Neuronal stem cell (in vitro differentiated cells): ENCODE measurements around the gene WNT7A.

Experiments used
- DNase-seq: peaks from one replicate; pipeline ENCODE4 v3.0.0-alpha.2; 2013; ENCODE audit warnings: low spot score
- H2AFZ ChIP-seq: one replicate; pipeline ENCODE4 v1.6.1; 2013; ENCODE audit warnings: mild to moderate bottlenecking, low read length, inconsistent platforms
- H2AK5ac ChIP-seq: 2 replicates; pipeline ENCODE4 v1.6.1; 2013; ENCODE audit warnings: low read depth, mild to moderate bottlenecking, inconsistent platforms, low read length, moderate library complexity, mixed read lengths
- H2BK120ac ChIP-seq: 2 replicates; pipeline ENCODE4 v1.6.1; 2013; ENCODE audit warnings: low read depth, mild to moderate bottlenecking, inconsistent platforms, low read length, moderate library complexity, mixed read lengths
- H2BK12ac ChIP-seq: one replicate; pipeline ENCODE4 v1.6.1; 2013; ENCODE audit warnings: low read length, inconsistent platforms
- H2BK15ac ChIP-seq: 2 replicates; pipeline ENCODE4 v1.6.1; 2013; ENCODE audit warnings: mild to moderate bottlenecking, low read length, inconsistent platforms, mixed read lengths
- H2BK5ac ChIP-seq: one replicate; pipeline ENCODE4 v1.6.1; 2013; ENCODE audit warnings: inconsistent platforms, mild to moderate bottlenecking, low read length, moderate library complexity
- H3K14ac ChIP-seq: one replicate; pipeline ENCODE4 v1.6.1; 2013; ENCODE audit warnings: low read length, inconsistent platforms
- H3K18ac ChIP-seq: 2 replicates; pipeline ENCODE4 v1.6.1; 2013; ENCODE audit warnings: low read length, inconsistent platforms
- H3K23ac ChIP-seq: 2 replicates; pipeline ENCODE4 v1.6.1; 2013; ENCODE audit warnings: low read depth, mild to moderate bottlenecking, mixed read lengths, low read length, inconsistent platforms; ENCODE audit not compliant: poor library complexity
- H3K27ac ChIP-seq: replicated peaks from 3 replicates; pipeline ENCODE4 v1.5.1; 2013; ENCODE audit warnings: low read length, inconsistent platforms
- H3K27me3 ChIP-seq, 3 experiments: 2 replicates each; pipeline ENCODE4 v1.6.1; 2013; ENCODE audit warnings: low read length in 3 of 3, mild to moderate bottlenecking in 2 of 3, inconsistent platforms in 1 of 3, low read depth in 1 of 3, mixed read lengths in 1 of 3, moderate library complexity in 1 of 3; ENCODE audit not compliant: control insufficient read depth in 3 of 3, insufficient read depth in 3 of 3
- H3K36me3 ChIP-seq, 2 donors: replicated peaks in 1 of 2; 2 replicates each; pipeline ENCODE4 v1.6.1; 2013; ENCODE audit warnings: low read length in 2 of 2; ENCODE audit not compliant: control insufficient read depth in 2 of 2, insufficient read depth in 2 of 2
- H3K4ac ChIP-seq: 2 replicates; pipeline ENCODE4 v1.6.1; 2013; ENCODE audit warnings: inconsistent platforms, mild to moderate bottlenecking, low read length, moderate library complexity
- H3K4me1 ChIP-seq, 2 donors: 1 replicate in 1 of 2; 2 replicates in 1 of 2; pipeline ENCODE4 v1.6.1; 2013; ENCODE audit warnings: low read length in 2 of 2, low read depth in 1 of 2; ENCODE audit not compliant: control insufficient read depth in 2 of 2, insufficient read depth in 1 of 2
- H3K4me2 ChIP-seq: one replicate; pipeline ENCODE4 v1.6.1; 2013; ENCODE audit warnings: mild to moderate bottlenecking, low read length, inconsistent platforms; ENCODE audit not compliant: insufficient read depth, poor library complexity, severe bottlenecking
- H3K4me3 ChIP-seq, 2 donors: 2 replicates each; pipeline ENCODE4 v1.5.1; 2013; ENCODE audit warnings: low read length in 2 of 2, mild to moderate bottlenecking in 2 of 2, inconsistent platforms in 1 of 2, moderate library complexity in 1 of 2
- H3K79me1 ChIP-seq: one replicate; pipeline ENCODE4 v1.6.1; 2013; ENCODE audit warnings: low read depth, mild to moderate bottlenecking, inconsistent platforms, low read length, moderate library complexity
- H3K9ac ChIP-seq: one replicate; pipeline ENCODE4 v1.6.1; 2013; ENCODE audit warnings: mild to moderate bottlenecking, low read depth, low read length, inconsistent platforms; ENCODE audit not compliant: poor library complexity
- H3K9me3 ChIP-seq, 2 donors: replicated peaks in 1 of 2; 2 replicates each; pipeline versions ENCODE3 to v1.6.1; 2013; ENCODE audit warnings: low read length in 2 of 2, mild to moderate bottlenecking in 2 of 2, inconsistent platforms in 1 of 2, low read depth in 1 of 2, mixed read lengths in 1 of 2, moderate library complexity in 1 of 2; ENCODE audit not compliant: control insufficient read depth in 2 of 2, insufficient read depth in 1 of 2
- H4K8ac ChIP-seq: one replicate; pipeline ENCODE4 v1.6.1; 2013; ENCODE audit warnings: low read depth, mild to moderate bottlenecking, inconsistent platforms, low read length, moderate library complexity
- H4K91ac ChIP-seq: one replicate; pipeline ENCODE4 v1.6.1; 2013; ENCODE audit warnings: low read length, low read depth, mild to moderate bottlenecking, inconsistent platforms; ENCODE audit not compliant: poor library complexity
- WGBS, 2 donors: extraction: QIAGEN DNeasy Blood & Tissue Kit; methylation state at CpG; one replicate each; pipeline ENCODE4 v1.1.7; 2013; ENCODE audit warnings: missing lambda C conversion rate in 2 of 2, mixed read lengths in 1 of 2; ENCODE audit not compliant: insufficient read length in 2 of 2, insufficient replicate concordance in 1 of 2; ENCODE audit errors: extremely low coverage in 2 of 2; 5-methylcytosine and 5-hydroxymethylcytosine counted together

The WNT7A gene

GRCh38 chr3:13871791-13872190, 8.1 kb downstream of the WNT7A start:
- no peak overlapping the region for H4K91ac ChIP-seq
- H3K79me1 ChIP-seq: no peaks in the 10 kb centered on the region
- H3K27me3 ChIP-seq: peaks cover 0 to 35% (median 4%) of the 10 kb centered on the region in 3 experiments
- no peak overlapping the region for H2BK120ac ChIP-seq
- H3K4me1 ChIP-seq: peaks cover 7 to 15% of the 10 kb centered on the region in 2 donors
- H2BK5ac ChIP-seq: no peak overlapping the region
- no peak overlapping the region for H2BK15ac ChIP-seq
- H4K8ac ChIP-seq: no peak overlapping the region
- no peak for DNase-seq
- H3K4me3 ChIP-seq: no peak overlapping the region
- H3K14ac ChIP-seq: no peak overlapping the region
- WGBS, 2 donors: no CpG with 5 or more reads among the region's 4 CpGs
- H3K4me2 ChIP-seq: no peak overlapping the region
- peak overlapping the region; percentile 43 for H2BK12ac ChIP-seq
- H3K4ac ChIP-seq: no peak overlapping the region
- no peak overlapping the region for H3K27ac ChIP-seq
- no peak overlapping the region for H2AFZ ChIP-seq
- peaks cover 7 to 9% of the 10 kb centered on the region in 2 donors for H3K9me3 ChIP-seq
- no peak overlapping the region for H3K9ac ChIP-seq
- H3K36me3 ChIP-seq: no peaks in the 10 kb centered on the region
- peak overlapping the region; percentile 27 for H3K18ac ChIP-seq
- H3K23ac ChIP-seq: no peak overlapping the region
- H2AK5ac ChIP-seq: no peak overlapping the region

- H3K9ac ChIP-seq: no peak overlapping the region
- H4K8ac ChIP-seq: no peak overlapping the region
- H2BK12ac ChIP-seq: no peak overlapping the region
- H3K4me2 ChIP-seq: no peak overlapping the region
- WGBS, 2 donors: no CpG with 5 or more reads among the region's 2 CpGs
- H3K36me3 ChIP-seq: no peaks in the 10 kb centered on the region
- no peak overlapping the region for H3K4me3 ChIP-seq
- no peak for DNase-seq
- H3K18ac ChIP-seq: no peak overlapping the region
- H3K9me3 ChIP-seq: peaks cover 7 to 9% of the 10 kb centered on the region in 2 donors
- no peak overlapping the region for H3K27ac ChIP-seq
- H3K79me1 ChIP-seq: no peaks in the 10 kb centered on the region
- H2BK5ac ChIP-seq: no peak overlapping the region
- H4K91ac ChIP-seq: no peak overlapping the region
- no peak overlapping the region for H3K4ac ChIP-seq
- H3K27me3 ChIP-seq: peaks cover 0 to 27% (median 0%) of the 10 kb centered on the region in 3 experiments
- H3K4me1 ChIP-seq: peaks cover 5 to 12% of the 10 kb centered on the region in 2 donors
- H3K23ac ChIP-seq: no peak overlapping the region
- no peak overlapping the region for H2AFZ ChIP-seq
- no peak overlapping the region for H2AK5ac ChIP-seq
- H3K14ac ChIP-seq: no peak overlapping the region
- H2BK15ac ChIP-seq: no peak overlapping the region
- no peak overlapping the region for H2BK120ac ChIP-seq
These were observed 9.0 kb downstream of the WNT7A start for GRCh38 chr3:13870902-13871301.

GRCh38 chr3:13869761-13870343, 10.0 kb downstream of the WNT7A start:
- no CpG with 5 or more reads among the region's 4 CpGs for WGBS, 2 donors
- Histone ChIP-seq H3K9ac (no peak overlapping the region), H2BK120ac (no peak overlapping the region), H2BK15ac (no peak overlapping the region), H2AK5ac (no peak overlapping the region), H3K36me3 (no peaks in the 10 kb centered on the region), H3K18ac (no peak overlapping the region), H3K27me3 (peaks cover 0 to 21% (median 0%) of the 10 kb centered on the region in 3 experiments), H3K79me1 (no peaks in the 10 kb centered on the region), H3K14ac (no peak overlapping the region), H3K4me3 (no peak overlapping the region), H4K91ac (no peak overlapping the region), H3K27ac (no peak overlapping the region), H2BK5ac (no peak overlapping the region), H2AFZ (no peak overlapping the region), H3K4ac (no peak overlapping the region), H3K9me3 (peaks cover 7 to 9% of the 10 kb centered on the region in 2 donors), H3K4me2 (no peak overlapping the region), H4K8ac (no peak overlapping the region), H2BK12ac (no peak overlapping the region), H3K4me1 (peaks cover 5 to 12% of the 10 kb centered on the region in 2 donors), H3K23ac (no peak overlapping the region)
- no peak for DNase-seq

- no peak for DNase-seq
- Histone ChIP-seq H3K4me2 (no peak overlapping the region), H3K14ac (no peak overlapping the region), H3K36me3 (no peaks in the 10 kb centered on the region), H3K4ac (no peak overlapping the region), H4K8ac (no peak overlapping the region), H2BK120ac (no peak overlapping the region), H3K4me3 (no peak overlapping the region), H3K9me3 (peaks cover 7 to 9% of the 10 kb centered on the region in 2 donors), H3K23ac (no peak overlapping the region), H3K79me1 (no peaks in the 10 kb centered on the region), H3K9ac (no peak overlapping the region), H2BK5ac (no peak overlapping the region), H3K27ac (no peak overlapping the region), H2AK5ac (no peak overlapping the region), H2BK12ac (no peak overlapping the region), H3K27me3 (peaks cover 0 to 15% (median 0%) of the 10 kb centered on the region in 3 experiments), H3K18ac (no peak overlapping the region), H2BK15ac (no peak overlapping the region), H4K91ac (no peak overlapping the region), H3K4me1 (peaks cover 8 to 13% of the 10 kb centered on the region in 2 donors), H2AFZ (no peak overlapping the region)
- no CpG with 5 or more reads among the region's 2 CpGs for WGBS, 2 donors
These were observed 10.8 kb downstream of the WNT7A start for GRCh38 chr3:13868844-13869724.
